CD4-positive, CD25-positive, alpha-beta regulatory T cell (primary cell): ENCODE results near the gene FARP2. TPM values are rescaled to one million over a fixed set of nuclear protein-coding genes. Genes with fewer than 3 reads are reported as not detected.

Source experiments
- ATAC-seq, 2 donors: fragments of 150-1000 bp; cut with Tn5 transposase; one replicate each; pipeline ENCODE4 v1.10.0; 2021; ENCODE audit warnings: low read depth in 2 of 2, moderate number of reproducible peaks in 2 of 2, moderate library complexity in 1 of 2
- DNase-seq, 3 donors: peaks; one replicate each; pipeline versions ENCODE4 v3.0.0 to v3.0.0-alpha.2; 2012 to 2022; ENCODE audit warnings: mixed read lengths in 1 of 3
- H3K27ac ChIP-seq: one replicate; pipeline ENCODE4 v1.7.0; 2013; ENCODE audit warnings: mild to moderate bottlenecking, low read length; ENCODE audit not compliant: insufficient read depth, poor library complexity, severe bottlenecking
- H3K27me3 ChIP-seq: one replicate; pipeline ENCODE4 v1.7.0; 2013; ENCODE audit warnings: low read length; ENCODE audit not compliant: control insufficient read depth, insufficient read depth
- H3K36me3 ChIP-seq: one replicate; pipeline ENCODE4 v1.7.0; 2013; ENCODE audit warnings: mild to moderate bottlenecking, low read length, moderate library complexity; ENCODE audit not compliant: control insufficient read depth, insufficient read depth
- H3K4me1 ChIP-seq: 2 replicates; pipeline ENCODE4 v1.7.0; 2013; ENCODE audit warnings: mild to moderate bottlenecking, low read length; ENCODE audit not compliant: insufficient read depth, control insufficient read depth, poor library complexity, severe bottlenecking
- H3K4me3 ChIP-seq: one replicate; pipeline ENCODE4 v1.7.0; 2013; ENCODE audit warnings: low read depth, mild to moderate bottlenecking, low read length, moderate library complexity
- H3K9me3 ChIP-seq, 2 experiments: 1 replicate in 1 of 2; 2 replicates in 1 of 2; pipeline ENCODE4 v1.7.0; 2013; ENCODE audit warnings: low read length in 2 of 2, mild to moderate bottlenecking in 1 of 2, moderate library complexity in 1 of 2; ENCODE audit not compliant: control insufficient read depth in 2 of 2
- H3K27ac Mint-ChIP-seq, 3 donors: one replicate each; pipeline ENCODE4 v1.8.0; 2020 to 2022; ENCODE audit warnings: mild to moderate bottlenecking in 3 of 3, mixed read lengths in 3 of 3, moderate library complexity in 2 of 3
- H3K27me3 Mint-ChIP-seq: one replicate; pipeline ENCODE4 v1.8.0; 2022; ENCODE audit warnings: mild to moderate bottlenecking, mixed read lengths
- H3K36me3 Mint-ChIP-seq: one replicate; pipeline ENCODE4 v1.8.0; 2020; ENCODE audit warnings: mixed read lengths
- H3K4me1 Mint-ChIP-seq, 4 donors: one replicate each; pipeline ENCODE4 v1.8.0; 2020 to 2022; ENCODE audit warnings: mixed read lengths in 4 of 4, mild to moderate bottlenecking in 1 of 4
- H3K4me3 Mint-ChIP-seq, 4 donors: one replicate each; pipeline ENCODE4 v1.8.0; 2020 to 2022; ENCODE audit warnings: mild to moderate bottlenecking in 4 of 4, mixed read lengths in 4 of 4, moderate library complexity in 3 of 4
- H3K9me3 Mint-ChIP-seq, 7 donors: one replicate each; pipeline ENCODE4 v1.8.0; 2020 to 2022; ENCODE audit warnings: mixed read lengths in 7 of 7, mild to moderate bottlenecking in 3 of 7, moderate library complexity in 2 of 7
- polyA plus RNA-seq, 4 donors: library from polyadenylated mRNA; unstranded; fragments of 300-500 nt; fragmentation: Illumina TruSeq; gene quantifications; one replicate each; pipeline ENCODE4 v1.2.3, GENCODE V29; 2021
- total RNA-seq: library from RNA; stranded (reverse); gene quantifications from one replicate; pipeline ENCODE4 v1.2.3, GENCODE V29; 2022

FARP2 gene
- total and polyA plus RNA-seq, 5 donors from 2014 or later = 3.0 to 34.9 (median 7.4) TPM

- Mint-ChIP-seq H3K4me1 (peaks cover 9 to 21% (median 17%) of the 10 kb centered on the region in 4 donors), H3K36me3 (peaks cover 31% of the 10 kb centered on the region)
- H3K9me3 ChIP-seq = no peaks in the 10 kb centered on the region
Observed at GRCh38 chr2:241329669-241330615, 26.1 kb upstream of the FARP2 start.

GRCh38 chr2:241330616-241330981, 25.5 kb upstream of the FARP2 start:
- peaks cover 44% of the 10 kb centered on the region for H3K36me3 ChIP-seq
- H3K36me3 Mint-ChIP-seq = peaks cover 29% of the 10 kb centered on the region

More at GRCh38 chr2:241329669-241330615, 26.1 kb upstream of the FARP2 start:
- Mint-ChIP-seq H3K27ac (peak overlapping the region in 2 of 3 donors; percentile 16 to 65), H3K27me3 (no peaks in the 10 kb centered on the region), H3K4me3 (no peak overlapping the region), H3K9me3 (peaks cover 0 to 2% (median 0%) of the 10 kb centered on the region in 7 donors)
- H3K27me3 ChIP-seq = no peaks in the 10 kb centered on the region
- H3K27ac ChIP-seq = no peak overlapping the region
- ATAC-seq = no peak
- H3K36me3 ChIP-seq = peaks cover 43% of the 10 kb centered on the region
- DNase-seq = no peak
- H3K4me3 ChIP-seq = no peak overlapping the region
- no peaks in the 10 kb centered on the region for H3K4me1 ChIP-seq

GRCh38 chr2:241334813-241335212, 21.3 kb upstream of the FARP2 start:
- no peak for ATAC-seq
- Histone ChIP-seq H3K36me3 (peaks cover 44% of the 10 kb centered on the region), H3K9me3 (no peaks in the 10 kb centered on the region), H3K27me3 (no peaks in the 10 kb centered on the region), H3K4me3 (no peak overlapping the region), H3K4me1 (no peaks in the 10 kb centered on the region), H3K27ac (no peak overlapping the region)
- Mint-ChIP-seq H3K9me3 (no peaks in the 10 kb centered on the region), H3K27ac (peak overlapping the region in 2 of 3 donors; percentile 36 to 85), H3K4me3 (no peak overlapping the region), H3K4me1 (peaks cover 17 to 40% (median 21%) of the 10 kb centered on the region in 4 donors), H3K36me3 (peaks cover 32% of the 10 kb centered on the region), H3K27me3 (no peaks in the 10 kb centered on the region)
- no peak for DNase-seq

More at GRCh38 chr2:241330616-241330981, 25.5 kb upstream of the FARP2 start:
- Histone ChIP-seq H3K27me3 (no peaks in the 10 kb centered on the region), H3K27ac (no peak overlapping the region), H3K4me1 (no peaks in the 10 kb centered on the region), H3K4me3 (no peak overlapping the region), H3K9me3 (no peaks in the 10 kb centered on the region)
- Mint-ChIP-seq H3K4me1 (peaks cover 6 to 22% (median 14%) of the 10 kb centered on the region in 4 donors), H3K4me3 (no peak overlapping the region), H3K9me3 (peaks cover 0 to 2% (median 0%) of the 10 kb centered on the region in 7 donors), H3K27ac (peak overlapping the region in 1 of 3 donors; percentile 48), H3K27me3 (no peaks in the 10 kb centered on the region)
- DNase-seq (no peak), ATAC-seq (no peak)

- no peaks in the 10 kb centered on the region for H3K27me3 Mint-ChIP-seq
- Histone ChIP-seq H3K27ac (no peak overlapping the region), H3K4me3 (no peak overlapping the region), H3K9me3 (no peaks in the 10 kb centered on the region), H3K27me3 (no peaks in the 10 kb centered on the region), H3K4me1 (peaks cover 5% of the 10 kb centered on the region), H3K36me3 (peaks cover 79% of the 10 kb centered on the region)
- ATAC-seq (no peak), DNase-seq (no peak)
- H3K27ac Mint-ChIP-seq = peak overlapping the region in 1 of 3 donors; percentile 81
- no peaks in the 10 kb centered on the region for H3K9me3 Mint-ChIP-seq
- peaks cover 58% of the 10 kb centered on the region for H3K36me3 Mint-ChIP-seq
- H3K4me3 Mint-ChIP-seq = no peak overlapping the region
- H3K4me1 Mint-ChIP-seq = peaks cover 27 to 41% (median 28%) of the 10 kb centered on the region in 4 donors
Observed at GRCh38 chr2:241339839-241340630, 16.1 kb upstream of the FARP2 start.

- H3K27ac Mint-ChIP-seq = peak overlapping the region in 2 of 3 donors; percentile 31 to 81
- no peaks in the 10 kb centered on the region for H3K9me3 Mint-ChIP-seq
- peaks cover 5% of the 10 kb centered on the region for H3K4me1 ChIP-seq
- peak in 1 of 2 donors; percentile 40 for ATAC-seq
- H3K27ac ChIP-seq = no peak overlapping the region
- peaks cover 58% of the 10 kb centered on the region for H3K36me3 Mint-ChIP-seq
- H3K27me3 Mint-ChIP-seq = no peaks in the 10 kb centered on the region
- DNase-seq = peak in 1 of 3 donors; percentile 75
- H3K27me3 ChIP-seq = no peaks in the 10 kb centered on the region
- H3K4me1 Mint-ChIP-seq = peaks cover 26 to 34% (median 27%) of the 10 kb centered on the region in 4 donors
- no peaks in the 10 kb centered on the region for H3K9me3 ChIP-seq
- H3K4me3 Mint-ChIP-seq = peak overlapping the region in 1 of 4 donors; percentile 15
- peaks cover 80% of the 10 kb centered on the region for H3K36me3 ChIP-seq
- H3K4me3 ChIP-seq = no peak overlapping the region
Observed at GRCh38 chr2:241340631-241341163, 15.4 kb upstream of the FARP2 start.

- H3K27me3 ChIP-seq = no peaks in the 10 kb centered on the region
- peaks cover 5% of the 10 kb centered on the region for H3K4me1 ChIP-seq
- H3K36me3 ChIP-seq = peaks cover 91% of the 10 kb centered on the region
- H3K27ac ChIP-seq = no peak overlapping the region
- Mint-ChIP-seq H3K4me1 (peaks cover 11 to 14% (median 14%) of the 10 kb centered on the region in 4 donors), H3K9me3 (no peaks in the 10 kb centered on the region), H3K36me3 (peaks cover 52% of the 10 kb centered on the region), H3K27ac (peak overlapping the region in 1 of 3 donors; percentile 32), H3K4me3 (no peak overlapping the region), H3K27me3 (no peaks in the 10 kb centered on the region)
- ATAC-seq (no peak), DNase-seq (no peak)
- no peaks in the 10 kb centered on the region for H3K9me3 ChIP-seq
- no peak overlapping the region for H3K4me3 ChIP-seq
Observed at GRCh38 chr2:241344925-241345651, 11.0 kb upstream of the FARP2 start.

GRCh38 chr2:241349941-241350340, 6.1 kb upstream of the FARP2 start:
- Histone ChIP-seq H3K4me3 (no peak overlapping the region), H3K36me3 (peaks cover 83% of the 10 kb centered on the region), H3K27me3 (no peaks in the 10 kb centered on the region), H3K27ac (no peak overlapping the region), H3K4me1 (no peaks in the 10 kb centered on the region), H3K9me3 (no peaks in the 10 kb centered on the region)
- no peak for ATAC-seq
- DNase-seq = no peak
- no peak overlapping the region for H3K4me3 Mint-ChIP-seq
- no peaks in the 10 kb centered on the region for H3K9me3 Mint-ChIP-seq
- H3K36me3 Mint-ChIP-seq = peaks cover 30% of the 10 kb centered on the region
- H3K27me3 Mint-ChIP-seq = no peaks in the 10 kb centered on the region
- no peak overlapping the region for H3K27ac Mint-ChIP-seq
- peaks cover 0 to 4% (median 1%) of the 10 kb centered on the region in 4 donors for H3K4me1 Mint-ChIP-seq
